Putamen (tissue), 1 donor: Measurements from ENCODE around the gene CYS1.
"Not testable (repeated sequence)": the region's sequence is repeated elsewhere in the genome, so short reads cannot be mapped to it uniquely, and the experiment has no call there.

Source experiments
- DNase-seq: peaks from one replicate; pipeline ENCODE4 v3.0.0-alpha.2; 2016; ENCODE audit warnings: low spot score

Gene CYS1

DNA sequence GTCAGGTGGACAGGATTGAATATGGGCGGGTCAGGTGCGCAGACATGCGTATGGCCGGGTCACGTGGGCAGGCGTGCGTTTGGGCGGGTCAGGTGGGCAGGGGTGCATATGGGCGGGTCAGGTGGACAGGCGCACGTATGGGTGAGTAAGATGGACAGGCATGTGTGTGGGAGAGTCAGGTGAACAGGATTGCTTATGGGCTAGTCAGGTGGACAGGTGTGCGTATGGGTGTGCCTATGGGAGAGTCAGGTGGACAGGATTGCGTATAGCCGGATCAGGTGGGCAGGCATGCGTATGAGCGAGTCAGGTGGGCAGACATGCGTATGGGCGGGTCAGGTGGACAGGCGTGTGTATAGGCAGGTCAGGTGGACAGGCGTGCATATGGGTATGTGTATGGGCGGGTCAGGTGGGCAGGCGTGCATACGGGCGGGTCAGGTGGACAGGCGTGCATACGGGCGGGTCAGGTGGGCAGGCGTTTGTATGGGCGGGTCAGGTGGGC lies 67.2 kb downstream of the CYS1 start:
- DNase-seq = no peak

DNA sequence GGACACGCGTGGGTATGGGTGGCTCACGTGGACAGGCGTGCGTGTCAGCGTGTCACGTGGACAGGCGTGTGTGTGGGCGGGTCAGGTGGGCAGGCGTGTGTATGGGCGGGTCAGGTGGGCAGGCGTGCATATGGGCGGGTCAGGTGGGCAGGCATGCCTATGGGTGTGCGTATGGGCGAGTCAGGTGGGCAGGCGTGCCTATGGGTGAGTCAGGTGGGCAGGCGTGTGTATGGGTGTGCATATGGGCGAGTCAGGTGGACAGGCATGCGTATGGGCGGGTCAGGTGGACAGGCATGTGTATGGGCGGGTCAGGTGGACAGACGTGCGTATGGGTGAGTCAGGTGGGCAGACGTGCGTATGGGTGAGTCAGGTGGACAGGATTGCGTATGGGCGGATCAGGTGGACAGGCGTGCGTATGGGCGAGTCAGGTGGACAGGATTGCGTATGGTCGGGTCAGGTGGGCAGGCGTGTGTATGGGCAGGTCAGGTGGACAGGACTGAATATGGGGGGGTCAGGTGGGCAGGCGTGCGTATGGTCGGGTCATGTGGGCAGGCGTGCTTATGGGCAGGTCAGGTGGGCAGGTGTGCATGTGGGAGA lies 67.7 kb downstream of the CYS1 start:
- not testable (repeated sequence) for DNase-seq

- not testable (repeated sequence) for DNase-seq
Observed at GRCh38 chr2:10011606-10012325, 68.4 kb downstream of the CYS1 start.

DNA sequence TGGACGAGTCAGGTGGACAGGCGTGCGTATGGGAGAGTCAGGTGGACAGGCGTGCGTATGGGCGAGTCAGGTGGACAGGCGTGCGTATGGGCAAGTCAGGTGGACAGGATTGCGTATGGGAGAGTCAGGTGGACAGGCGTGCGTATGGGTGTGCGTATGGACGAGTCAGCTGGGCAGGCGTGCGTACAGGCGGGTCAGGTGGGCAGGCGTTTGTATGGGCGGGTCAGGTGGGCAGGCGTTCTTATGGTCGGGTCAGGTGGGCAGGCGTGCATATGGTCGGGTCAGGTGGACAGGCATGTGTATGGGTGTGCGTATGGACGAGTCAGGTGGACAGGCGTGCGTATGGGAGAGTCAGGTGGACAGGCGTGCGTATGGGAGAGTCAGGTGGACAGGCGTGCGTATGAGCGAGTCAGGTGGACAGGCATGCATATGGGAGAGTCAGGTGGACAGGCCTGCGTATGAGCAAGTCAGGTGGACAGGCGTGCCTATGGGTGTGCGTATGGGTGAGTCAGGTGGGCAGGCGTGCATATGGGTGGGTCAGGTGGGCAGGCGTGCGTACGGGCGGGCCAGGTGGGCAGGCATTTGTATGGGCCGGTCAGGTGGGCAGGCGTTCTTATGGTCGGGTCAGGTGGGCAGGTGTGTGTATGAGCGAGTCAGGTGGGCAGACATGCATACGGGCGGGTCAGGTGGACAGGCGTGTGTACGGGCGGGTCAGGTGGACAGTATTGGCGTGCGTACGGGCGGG lies 69.2 kb downstream of the CYS1 start:
- DNase-seq = not testable (repeated sequence)

DNA sequence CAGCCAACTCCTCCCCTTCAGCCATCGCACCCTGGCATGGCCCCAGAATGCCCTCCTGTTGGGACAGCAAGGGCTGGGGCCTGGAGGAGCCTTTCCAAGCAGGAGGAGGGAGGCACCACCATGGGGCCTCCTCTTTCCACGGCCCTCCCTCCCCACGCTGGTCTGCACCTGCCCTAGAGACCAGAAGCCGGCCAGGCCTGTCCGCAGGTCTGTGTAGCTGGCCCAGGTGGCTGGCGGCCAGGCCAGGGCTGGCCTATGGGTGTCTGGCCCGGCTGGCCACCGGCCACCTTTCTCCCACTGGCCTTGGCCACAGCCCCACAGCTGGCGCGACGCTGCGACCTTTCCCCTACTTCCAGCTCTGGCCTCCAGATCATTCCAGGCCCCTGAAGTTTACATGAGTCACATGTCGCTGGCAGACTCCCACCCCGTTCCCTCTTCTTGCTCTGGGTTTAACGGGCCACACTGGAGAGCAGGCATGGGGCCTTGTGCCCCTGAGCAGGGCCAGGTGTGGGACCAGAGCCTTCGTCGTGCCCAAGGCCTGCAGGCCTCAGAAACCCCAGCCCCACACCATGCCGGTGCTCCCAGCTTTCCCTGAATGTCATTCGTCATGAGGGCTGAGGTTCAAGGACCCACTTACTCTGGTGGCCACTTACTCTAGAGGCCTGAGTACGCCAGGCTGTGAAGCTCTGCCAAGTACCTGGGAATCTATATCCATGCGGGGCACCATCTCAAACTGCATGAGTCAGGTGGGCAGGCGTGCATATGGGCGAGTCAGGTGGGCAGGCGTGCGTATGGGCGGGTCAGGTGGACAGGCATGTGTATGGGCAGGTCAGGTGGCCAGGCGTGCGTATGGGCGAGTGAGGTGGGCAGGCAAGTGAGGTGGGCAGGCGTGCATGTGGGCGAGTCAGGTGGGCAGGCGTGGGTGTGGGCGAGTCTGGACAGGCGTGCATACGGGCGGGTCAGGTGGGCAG lies 70.1 kb downstream of the CYS1 start:
- peak; percentile 16 for DNase-seq

- DNase-seq = no peak
Observed at GRCh38 chr2:10009271-10009810, 70.9 kb downstream of the CYS1 start.

GRCh38 chr2:10008809-10009176 lies 71.4 kb downstream of the CYS1 start:
- DNase-seq = no peak

- no peak for DNase-seq
Observed at GRCh38 chr2:10007921-10008808, 72.0 kb downstream of the CYS1 start.

- DNase-seq = no peak
Observed at GRCh38 chr2:10007435-10007834, 72.8 kb downstream of the CYS1 start.
